Gastroesophageal sphincter (tissue), 3 donors: Measurements from ENCODE around the gene SLPI.

Source experiments
- POLR2A ChIP-seq, 2 donors: fragments of 450-650 bp; IDR thresholded peaks; one replicate each; pipeline ENCODE4 v1.6.1; 2017; ENCODE audit warnings: antibody characterized with exemption in 2 of 2, mild to moderate bottlenecking in 2 of 2, moderate library complexity in 1 of 2
- TF ChIP-seq, protein P1 (sequence below), 4 experiments: fragments of 200-600 bp in 2 of 4; fragments of 450-650 bp in 2 of 4; sonication (generic) in 1 of 4; IDR thresholded peaks; one replicate each; pipeline ENCODE4 v1.5.1; 2017 to 2019; ENCODE audit warnings: antibody characterized with exemption in 4 of 4, mild to moderate bottlenecking in 2 of 4, moderate library complexity in 2 of 4

DNA sequence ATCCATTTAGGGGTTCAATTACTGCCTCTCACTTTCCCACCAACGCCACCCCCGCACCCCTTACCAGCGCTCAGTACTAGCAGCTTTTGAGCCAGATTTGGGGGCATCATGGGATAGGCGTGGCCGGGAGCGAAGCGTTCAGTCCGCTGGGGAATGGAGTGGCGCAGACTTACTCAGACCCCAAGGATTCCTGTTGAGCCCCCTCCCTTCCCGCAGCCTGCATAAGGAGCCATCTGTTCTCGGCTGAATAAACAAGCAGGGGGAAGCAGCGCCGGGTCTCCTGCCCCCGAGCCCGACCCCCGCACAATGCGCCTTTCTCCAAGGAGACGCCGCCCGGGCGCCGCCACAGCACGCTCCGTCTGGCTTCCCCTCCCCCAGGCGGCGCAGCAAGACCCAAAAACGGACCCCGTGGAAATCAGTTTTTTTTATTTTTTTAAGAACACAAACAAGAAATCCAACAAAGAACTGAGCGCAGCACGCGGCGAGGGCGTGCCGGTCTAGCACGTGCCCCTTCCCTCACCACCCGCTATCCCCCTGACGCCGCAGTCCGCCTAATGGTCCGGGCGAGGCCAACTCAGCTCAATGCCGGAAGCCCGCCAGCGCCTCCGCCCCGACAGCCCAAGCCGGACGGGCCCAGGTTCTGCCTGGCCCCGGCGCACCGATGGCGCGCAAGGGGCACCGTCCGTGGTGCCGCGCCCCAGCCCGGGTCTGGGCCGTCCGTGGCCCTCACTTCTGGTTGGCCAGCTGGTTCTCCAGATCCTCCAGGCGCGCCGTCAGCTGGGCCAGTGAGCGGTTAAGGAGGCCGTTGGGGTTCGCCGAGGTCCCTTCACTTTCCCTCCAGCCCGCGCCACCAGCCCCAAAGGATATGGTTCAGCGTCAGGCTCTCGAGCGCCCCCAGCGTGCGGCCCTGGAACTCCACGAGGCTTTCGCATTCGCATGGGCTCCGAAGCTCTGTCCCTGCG, 39.0 kb upstream of the SLPI start:
- TF ChIP-seq, protein P1, sequence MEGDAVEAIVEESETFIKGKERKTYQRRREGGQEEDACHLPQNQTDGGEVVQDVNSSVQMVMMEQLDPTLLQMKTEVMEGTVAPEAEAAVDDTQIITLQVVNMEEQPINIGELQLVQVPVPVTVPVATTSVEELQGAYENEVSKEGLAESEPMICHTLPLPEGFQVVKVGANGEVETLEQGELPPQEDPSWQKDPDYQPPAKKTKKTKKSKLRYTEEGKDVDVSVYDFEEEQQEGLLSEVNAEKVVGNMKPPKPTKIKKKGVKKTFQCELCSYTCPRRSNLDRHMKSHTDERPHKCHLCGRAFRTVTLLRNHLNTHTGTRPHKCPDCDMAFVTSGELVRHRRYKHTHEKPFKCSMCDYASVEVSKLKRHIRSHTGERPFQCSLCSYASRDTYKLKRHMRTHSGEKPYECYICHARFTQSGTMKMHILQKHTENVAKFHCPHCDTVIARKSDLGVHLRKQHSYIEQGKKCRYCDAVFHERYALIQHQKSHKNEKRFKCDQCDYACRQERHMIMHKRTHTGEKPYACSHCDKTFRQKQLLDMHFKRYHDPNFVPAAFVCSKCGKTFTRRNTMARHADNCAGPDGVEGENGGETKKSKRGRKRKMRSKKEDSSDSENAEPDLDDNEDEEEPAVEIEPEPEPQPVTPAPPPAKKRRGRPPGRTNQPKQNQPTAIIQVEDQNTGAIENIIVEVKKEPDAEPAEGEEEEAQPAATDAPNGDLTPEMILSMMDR (IDR thresholded peaks at IDR 0.05), result peak; percentile 74 to 94 (median 90)
- TF ChIP-seq POLR2A (IDR thresholded peaks at IDR 0.05), result no peak
